Suprapubic skin (tissue), 2 donors: ENCODE data around the gene ZGLP1.

Source experiments
- EP300 ChIP-seq: sonication (generic); formaldehyde crosslinking; IDR thresholded peaks from one replicate; pipeline ENCODE4 v1.6.1; 2017; ENCODE audit warnings: antibody characterized with exemption
- POLR2A ChIP-seq, 2 donors: fragments of 450-650 bp; IDR thresholded peaks; one replicate each; pipeline ENCODE4 v1.6.1; 2017; ENCODE audit warnings: antibody characterized with exemption in 2 of 2, mild to moderate bottlenecking in 2 of 2, moderate library complexity in 2 of 2

- TF ChIP-seq EP300, result no peak
- TF ChIP-seq POLR2A (IDR thresholded peaks at IDR 0.05), result no peak
These were observed 20.3 kb downstream of the ZGLP1 start for GRCh38 chr19:10289167-10289835.
